Measurements from ENCODE around the gene FBXW12.
A peak's percentile ranks its signal among the peaks of the same experiment; 100 is the strongest.

The FBXW12 gene

GRCh38 chr3:48422681-48423080, 50.7 kb downstream of the FBXW12 start:
- Histone ChIP-seq H3K27ac (ENCODE audit: extremely low read depth, low read depth, low read length) (no peak overlapping the region), H3K36me3 (ENCODE audit: control insufficient read depth in 2 of 2, insufficient read depth in 1 of 2, low read length in 2 of 2) (no peaks in the 10 kb centered on the region), H3K9me3 (ENCODE audit: control insufficient read depth, insufficient read depth, low read depth, low read length) (no peaks in the 10 kb centered on the region), H3K4me3 (ENCODE audit: low read depth, low read length) (no peak overlapping the region), H3K4me1 (ENCODE audit: control insufficient read depth, insufficient read depth, low read length) (no peaks in the 10 kb centered on the region)
- CTCF ChIA-PET = interaction anchor here (0.7 to 3.3 kb wide), 3 partner anchors 13 to 1007 kb away, joined by 3 to 17 read pairs (median 10); partner anchors contain the start of gene NICN1
- no peak for TF ChIP-seq ZNF561 (tag by site-specific recombination; IDR thresholded peaks at IDR 0.05; ENCODE audit: borderline replicate concordance)
- no peak for TF ChIP-seq ZNF623 (tag by site-specific recombination; IDR thresholded peaks at IDR 0.05)
- no peak for TF ChIP-seq GLI4 (tag by site-specific recombination; IDR thresholded peaks at IDR 0.05)
- TF ChIP-seq TRIM28 (IDR thresholded peaks at IDR 0.05; ENCODE audit: borderline replicate concordance, low read length) = no peak
- TF ChIP-seq, protein P1, sequence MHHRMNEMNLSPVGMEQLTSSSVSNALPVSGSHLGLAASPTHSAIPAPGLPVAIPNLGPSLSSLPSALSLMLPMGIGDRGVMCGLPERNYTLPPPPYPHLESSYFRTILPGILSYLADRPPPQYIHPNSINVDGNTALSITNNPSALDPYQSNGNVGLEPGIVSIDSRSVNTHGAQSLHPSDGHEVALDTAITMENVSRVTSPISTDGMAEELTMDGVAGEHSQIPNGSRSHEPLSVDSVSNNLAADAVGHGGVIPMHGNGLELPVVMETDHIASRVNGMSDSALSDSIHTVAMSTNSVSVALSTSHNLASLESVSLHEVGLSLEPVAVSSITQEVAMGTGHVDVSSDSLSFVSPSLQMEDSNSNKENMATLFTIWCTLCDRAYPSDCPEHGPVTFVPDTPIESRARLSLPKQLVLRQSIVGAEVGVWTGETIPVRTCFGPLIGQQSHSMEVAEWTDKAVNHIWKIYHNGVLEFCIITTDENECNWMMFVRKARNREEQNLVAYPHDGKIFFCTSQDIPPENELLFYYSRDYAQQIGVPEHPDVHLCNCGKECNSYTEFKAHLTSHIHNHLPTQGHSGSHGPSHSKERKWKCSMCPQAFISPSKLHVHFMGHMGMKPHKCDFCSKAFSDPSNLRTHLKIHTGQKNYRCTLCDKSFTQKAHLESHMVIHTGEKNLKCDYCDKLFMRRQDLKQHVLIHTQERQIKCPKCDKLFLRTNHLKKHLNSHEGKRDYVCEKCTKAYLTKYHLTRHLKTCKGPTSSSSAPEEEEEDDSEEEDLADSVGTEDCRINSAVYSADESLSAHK (tag by site-specific recombination; IDR thresholded peaks at IDR 0.05) = no peak
- POLR2A ChIA-PET = interaction anchor here (1.5 kb wide), 1 partner anchor 51 kb away, joined by 3 read pairs; no protein-coding TSS in a partner anchor

GRCh38 chr3:48423241-48423882, 51.3 kb downstream of the FBXW12 start:
- ChIA-PET CTCF (interaction anchor here (0.7 to 3.3 kb wide), 3 partner anchors 12 to 1006 kb away, joined by 3 to 17 read pairs (median 10); partner anchors contain the start of gene NICN1), POLR2A (interaction anchor here (1.5 kb wide), 1 partner anchor 50 kb away, joined by 3 read pairs; no protein-coding TSS in a partner anchor)
- no peaks in the 10 kb centered on the region for H3K9me3 ChIP-seq (ENCODE audit: control insufficient read depth, insufficient read depth, low read depth, low read length)
- H3K27ac ChIP-seq (ENCODE audit: extremely low read depth, low read depth, low read length) = no peak overlapping the region
- H3K36me3 ChIP-seq (ENCODE audit: control insufficient read depth in 2 of 2, insufficient read depth in 1 of 2, low read length in 2 of 2) = no peaks in the 10 kb centered on the region
- H3K4me1 ChIP-seq (ENCODE audit: control insufficient read depth, insufficient read depth, low read length) = no peaks in the 10 kb centered on the region
- no peak for TF ChIP-seq ZNF174 (tag by site-specific recombination; IDR thresholded peaks at IDR 0.05)
- no peak overlapping the region for H3K4me3 ChIP-seq (ENCODE audit: low read depth, low read length)

GRCh38 chr3:48423883-48424695, 52.1 kb downstream of the FBXW12 start:
- CTCF ChIA-PET = interaction anchor here (2.3 to 4.1 kb wide), 3 partner anchors 12 to 23 kb away, joined by 10 to 25 read pairs (median 17); no protein-coding TSS in a partner anchor
- Histone ChIP-seq H3K4me1 (ENCODE audit: control insufficient read depth, insufficient read depth, low read length) (no peaks in the 10 kb centered on the region), H3K27ac (ENCODE audit: extremely low read depth, low read depth, low read length) (no peak overlapping the region)

GRCh38 chr3:48425281-48425812, 53.3 kb downstream of the FBXW12 start:
- no peak overlapping the region for H3K4me3 ChIP-seq (ENCODE audit: low read depth, low read length)
- H3K36me3 ChIP-seq (ENCODE audit: control insufficient read depth in 2 of 2, insufficient read depth in 1 of 2, low read length in 2 of 2) = no peaks in the 10 kb centered on the region
- CTCF ChIA-PET = interaction anchor here (1.2 to 4.1 kb wide), 2 partner anchors 11 to 24 kb away, joined by 3 to 25 read pairs; no protein-coding TSS in a partner anchor
- no peaks in the 10 kb centered on the region for H3K9me3 ChIP-seq (ENCODE audit: control insufficient read depth, insufficient read depth, low read depth, low read length)
- peaks cover 3% of the 10 kb centered on the region; the same call in 1 of the 2 replicates for H3K4me1 ChIP-seq (ENCODE audit: control insufficient read depth, insufficient read depth, low read length)
- TF ChIP-seq KLF1 (tag by site-specific recombination; IDR thresholded peaks at IDR 0.05) = peak; percentile 48
- TF ChIP-seq GLIS1 (tag by site-specific recombination; IDR thresholded peaks at IDR 0.05) = peak; percentile 85
- TF ChIP-seq CTCF (tag by site-specific recombination; IDR thresholded peaks at IDR 0.05) = no peak
- POLR2A ChIA-PET = no interaction called here
- H3K27ac ChIP-seq (ENCODE audit: extremely low read depth, low read depth, low read length) = no peak overlapping the region

More at GRCh38 chr3:48423883-48424695, 52.1 kb downstream of the FBXW12 start:
- 0 out of 2 replicates have a peak, but pooled peaks have one; percentile 13 for TF ChIP-seq GLIS2 (tag by site-specific recombination; IDR thresholded peaks at IDR 0.05)
- peak; percentile 67 for TF ChIP-seq ZIC2 (tag by site-specific recombination; IDR thresholded peaks at IDR 0.05)
- no peak for TF ChIP-seq ZNF341 (tag by site-specific recombination; IDR thresholded peaks at IDR 0.05; ENCODE audit: low read depth)
- TF ChIP-seq ZNF416 (tag by site-specific recombination; IDR thresholded peaks at IDR 0.05) = no peak
- no peaks in the 10 kb centered on the region for H3K9me3 ChIP-seq (ENCODE audit: control insufficient read depth, insufficient read depth, low read depth, low read length)
- H3K36me3 ChIP-seq (ENCODE audit: control insufficient read depth in 2 of 2, insufficient read depth in 1 of 2, low read length in 2 of 2) = no peaks in the 10 kb centered on the region
- no peak overlapping the region for H3K4me3 ChIP-seq (ENCODE audit: low read depth, low read length)
- POLR2A ChIA-PET = interaction anchor here (1.5 kb wide), 1 partner anchor 49 kb away, joined by 3 read pairs; no protein-coding TSS in a partner anchor
